HG02623 (cell line): ENCODE measurements around the gene GSTM4.

Source experiments
- ATAC-seq: cut with Tn5 transposase; IDR thresholded peaks from one replicate; pipeline ENCODE4 v1.9.1; 2021; ENCODE audit warnings: moderate library complexity; ENCODE audit not compliant: unreplicated experiment

Gene GSTM4

DNA sequence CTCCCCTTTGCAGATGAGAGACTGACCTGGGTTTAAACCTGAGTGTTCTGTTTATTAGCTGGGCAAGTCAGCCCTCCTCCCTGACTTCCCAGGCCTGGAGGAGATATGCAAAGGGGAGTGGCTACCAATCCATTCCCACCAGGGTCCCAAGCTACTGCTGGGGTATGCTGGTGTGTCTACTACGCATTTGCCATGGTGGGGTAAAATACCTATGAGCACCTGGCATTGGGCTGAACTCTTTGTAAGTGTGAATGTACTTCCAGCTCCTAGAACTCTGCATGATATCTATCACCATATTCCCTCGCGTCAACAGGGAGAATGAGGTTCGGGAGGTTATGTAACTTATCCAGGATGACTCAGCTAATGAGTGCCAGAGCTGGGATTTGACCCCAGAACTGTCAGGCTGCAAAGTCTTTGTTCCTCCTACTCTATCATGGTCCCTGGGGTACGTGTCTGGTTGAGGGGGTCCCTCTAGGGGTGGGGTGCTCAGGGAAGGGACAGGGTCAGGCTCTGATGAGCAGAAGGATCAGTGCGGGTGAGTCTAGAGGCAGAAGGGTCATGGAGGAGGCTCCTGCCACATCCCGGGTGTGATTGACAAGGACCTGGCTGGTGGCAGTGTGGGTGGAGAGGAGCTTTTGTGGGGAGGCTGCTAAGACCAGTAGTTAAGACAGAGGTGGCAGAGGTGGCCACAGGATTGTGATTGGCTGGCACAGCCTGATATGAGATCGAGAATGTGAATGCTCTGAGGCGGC is 19.5 kb upstream of the GSTM4 start:
- no peak for ATAC-seq

DNA sequence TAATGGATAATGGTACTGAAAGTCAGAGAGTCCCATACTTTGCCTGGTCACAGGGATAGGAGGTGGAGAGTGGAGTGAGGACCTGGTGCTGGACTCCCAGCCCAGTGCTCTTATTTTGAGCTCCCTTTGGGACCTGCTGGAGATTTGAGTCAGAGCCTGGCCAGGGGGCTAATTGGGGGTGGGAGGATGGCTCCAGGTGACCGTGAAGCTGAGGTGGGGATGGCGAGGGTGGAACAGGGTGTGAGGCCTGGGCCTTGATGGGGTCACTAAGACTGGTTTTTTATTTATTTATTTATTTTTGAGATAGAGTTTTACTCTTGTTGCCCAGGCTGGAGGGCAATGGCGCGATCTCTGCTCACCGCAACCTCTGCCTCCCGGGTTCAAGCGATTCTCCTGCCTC is 18.5 kb upstream of the GSTM4 start:
- no peak for ATAC-seq

DNA sequence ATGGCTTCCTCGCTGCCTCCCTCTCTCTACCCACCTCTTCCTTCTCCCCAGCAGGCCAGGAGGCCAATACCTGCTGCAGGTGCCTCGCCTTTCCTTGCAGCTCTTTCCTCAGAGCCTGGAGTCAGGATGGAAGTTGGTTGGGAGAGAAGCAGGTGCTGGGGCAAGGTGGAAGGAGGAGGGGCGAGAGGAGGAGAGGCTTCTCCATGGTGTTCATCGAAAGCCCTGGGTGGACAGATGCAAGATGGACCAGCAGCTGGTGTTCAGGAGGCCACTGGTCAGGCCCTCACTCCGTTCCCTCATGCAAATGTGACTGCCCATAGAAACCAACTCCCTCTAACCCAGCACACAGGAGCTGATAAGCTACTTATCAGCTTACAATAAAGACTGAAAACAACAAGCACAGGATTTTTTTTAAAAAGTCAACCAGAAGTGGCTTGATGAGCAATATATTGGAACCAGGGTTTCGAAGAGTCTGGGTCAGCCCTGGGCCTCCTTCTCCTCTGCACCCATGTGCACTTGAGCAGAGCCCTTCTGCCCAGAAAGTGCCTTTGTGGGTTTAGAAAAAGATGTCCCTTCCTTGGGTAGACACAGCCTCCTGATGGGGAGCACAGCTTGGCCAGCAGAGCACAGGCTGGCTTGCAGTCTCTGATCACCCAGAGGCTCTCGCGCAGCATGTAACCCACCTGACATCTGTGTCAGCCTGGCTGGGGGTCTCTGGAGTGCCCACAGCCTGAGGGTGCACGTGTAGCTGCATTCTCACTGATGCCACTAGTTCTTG is 16.6 kb upstream of the GSTM4 start:
- no peak for ATAC-seq

DNA sequence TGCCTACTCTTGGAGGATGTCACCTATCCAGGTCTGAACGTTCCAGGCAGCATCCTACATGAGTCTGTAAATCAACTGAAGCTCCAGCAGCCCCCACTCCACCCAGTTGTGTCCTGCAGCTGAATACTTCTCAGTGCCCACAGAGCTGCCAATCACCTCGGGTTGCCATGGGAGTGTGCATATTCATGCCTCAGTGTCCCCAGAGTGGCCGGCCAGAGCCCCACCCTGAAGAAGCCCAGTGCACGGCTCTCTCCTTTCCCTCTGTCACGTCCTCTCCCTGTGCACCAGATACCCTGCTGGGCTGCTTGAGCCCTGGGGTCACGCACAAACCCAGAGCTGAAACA is 16.1 kb upstream of the GSTM4 start:
- no peak for ATAC-seq

DNA sequence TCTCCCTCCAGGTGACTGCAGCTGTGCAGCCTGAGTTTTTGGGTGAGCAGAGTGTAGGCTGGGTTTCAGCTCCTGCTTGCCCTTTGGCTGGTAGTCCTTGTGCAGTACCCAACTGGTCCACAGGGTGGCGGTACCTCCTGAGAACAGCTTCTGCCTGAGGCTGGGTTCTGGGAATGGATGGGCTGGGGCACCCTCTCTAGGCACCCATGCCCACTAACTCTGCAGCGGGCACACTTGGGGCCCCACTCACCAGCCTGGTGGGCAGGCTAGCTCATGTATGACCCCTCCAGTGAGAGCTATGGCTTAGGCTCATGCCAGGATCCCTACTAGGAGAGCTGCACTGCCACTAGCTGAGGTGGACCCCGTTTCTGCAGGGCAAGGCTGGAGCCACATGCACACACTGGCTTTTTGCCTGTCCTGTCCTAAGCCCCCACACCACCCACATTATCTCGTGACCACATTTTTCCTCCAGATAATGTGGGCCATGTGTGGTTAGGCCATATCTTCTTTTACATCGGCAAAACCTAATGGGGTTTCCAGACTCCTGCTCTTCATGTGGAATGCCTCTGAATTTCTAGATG is 15.5 kb upstream of the GSTM4 start:
- peak; percentile 76 for ATAC-seq

DNA sequence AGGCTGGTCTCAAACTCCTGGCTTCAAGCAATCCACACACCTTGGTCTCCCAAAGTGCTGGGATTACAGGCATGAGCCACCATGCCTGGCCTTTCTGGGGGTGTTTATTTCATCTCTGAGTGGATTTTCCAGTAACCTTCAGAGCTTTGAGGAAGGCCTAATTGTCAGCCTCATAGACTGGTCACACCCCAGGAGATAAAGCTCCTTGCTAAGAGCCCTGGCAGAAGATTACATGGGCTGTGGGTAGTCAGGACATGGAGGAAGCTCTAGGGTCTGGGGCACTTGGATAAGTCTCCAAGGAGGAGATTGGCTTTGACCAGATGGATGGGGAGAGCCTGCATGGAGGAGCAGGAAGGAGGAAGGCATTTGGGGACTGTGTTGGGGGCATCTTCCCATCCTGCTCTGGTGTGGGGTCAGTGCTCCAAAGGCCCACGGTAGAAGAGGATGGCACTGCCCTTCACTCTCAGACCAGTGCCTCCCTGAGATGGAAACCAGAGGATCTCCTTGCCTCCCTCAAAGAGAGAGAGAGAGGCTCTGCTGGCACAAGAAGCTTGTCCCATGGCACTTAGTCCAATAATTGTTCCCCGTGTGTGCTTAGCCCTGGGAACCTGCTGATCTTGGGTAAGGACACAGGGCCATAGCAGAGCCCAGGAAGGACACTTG is 14.7 kb upstream of the GSTM4 start:
- no peak for ATAC-seq

DNA sequence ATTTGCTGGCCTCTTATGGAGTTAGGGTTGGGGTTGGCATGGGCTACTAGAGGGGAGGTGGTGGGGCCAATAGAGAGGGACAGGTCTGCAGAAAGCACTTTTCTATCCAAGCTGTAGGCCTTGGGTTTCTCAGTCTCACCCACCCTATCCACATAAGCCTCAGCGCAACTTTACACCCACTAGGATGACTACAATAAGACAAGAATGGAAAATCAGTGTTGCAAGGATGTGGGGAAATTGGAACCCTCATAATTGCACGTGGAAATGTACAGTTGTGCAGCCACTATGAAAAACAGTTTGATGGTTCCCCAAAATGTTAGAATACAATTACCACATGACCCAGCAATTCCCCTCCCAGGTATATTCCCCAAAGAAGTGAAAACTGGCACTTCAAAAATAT is 14.0 kb upstream of the GSTM4 start:
- ATAC-seq = no peak

DNA sequence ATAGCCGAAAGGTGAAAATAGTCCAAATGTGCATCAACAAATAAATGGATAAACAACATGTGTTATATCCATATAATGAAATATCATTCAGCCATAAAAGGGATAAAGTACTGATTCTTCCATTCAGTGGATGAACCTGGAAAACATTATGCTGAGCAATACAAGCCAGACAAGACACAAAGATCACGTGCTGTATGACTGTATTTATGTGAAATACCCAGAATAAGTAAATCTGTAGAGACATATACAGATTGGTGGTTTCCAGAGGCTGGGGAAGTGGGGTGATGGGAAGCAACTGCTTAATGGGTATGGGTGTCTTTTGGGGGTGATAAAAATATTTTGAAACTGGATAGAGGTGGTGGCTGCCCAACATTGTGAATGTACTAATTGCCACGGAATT is 13.3 kb upstream of the GSTM4 start:
- no peak for ATAC-seq

DNA sequence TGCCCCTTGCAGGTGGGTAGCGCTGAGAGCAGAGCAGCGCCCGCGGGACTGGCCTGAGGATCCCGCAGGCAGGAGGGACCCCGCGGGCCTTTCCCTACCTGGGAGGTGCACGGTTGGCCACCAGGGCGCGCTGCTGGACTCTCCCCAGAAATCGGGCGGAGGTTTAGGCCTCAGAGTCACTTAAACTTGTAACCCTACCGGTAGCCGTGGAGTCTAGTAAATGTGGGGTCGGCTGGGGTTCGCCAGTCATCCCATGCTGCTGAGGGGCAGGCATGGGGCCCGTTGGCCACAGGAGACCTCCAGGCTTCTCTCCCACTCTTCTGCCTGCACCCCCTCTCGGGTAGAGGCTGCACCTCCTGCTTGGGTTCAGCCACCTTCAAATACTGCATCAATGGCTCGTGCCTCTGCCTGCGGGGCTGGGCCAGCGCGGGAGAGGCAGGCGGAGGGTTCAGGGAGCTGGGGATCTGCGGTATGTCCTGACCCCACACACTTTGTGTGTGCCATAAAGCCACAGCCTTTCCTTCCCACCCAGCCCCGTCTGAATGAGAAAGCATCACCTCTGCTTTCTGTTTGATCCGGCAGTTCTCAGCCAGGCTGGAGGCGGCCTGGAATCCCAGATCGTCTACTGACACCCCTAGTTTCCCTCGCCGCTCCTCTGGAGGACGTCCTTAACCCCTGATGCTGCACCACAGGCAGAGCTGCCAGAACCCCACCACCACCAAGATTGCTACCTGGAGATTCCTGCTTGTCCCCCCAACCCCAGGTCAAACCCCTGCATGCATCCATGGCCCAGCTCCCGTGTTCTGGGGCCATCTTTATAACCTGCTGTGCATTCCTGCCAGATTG is 12.3 kb upstream of the GSTM4 start:
- peak; percentile 53 for ATAC-seq

DNA sequence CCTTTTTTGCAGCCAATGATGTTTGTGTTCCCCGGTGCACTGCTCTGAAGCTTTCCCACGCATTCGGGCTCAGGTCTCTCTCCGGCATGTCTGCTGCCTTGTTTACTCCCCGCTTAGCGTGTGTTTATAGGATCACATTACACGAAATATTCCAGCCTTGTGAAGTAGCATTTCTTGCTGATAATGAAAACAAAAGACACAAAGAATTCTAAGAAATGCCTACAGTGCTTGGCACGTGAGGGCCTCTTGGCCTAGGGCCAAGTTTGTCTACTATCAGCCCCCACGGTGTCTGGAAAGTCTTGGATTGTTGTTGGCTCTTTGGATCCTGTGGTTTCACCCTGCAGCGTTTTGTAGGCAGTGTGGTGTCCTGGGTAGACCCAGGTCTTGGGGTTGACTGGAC is 11.2 kb upstream of the GSTM4 start:
- no peak for ATAC-seq

DNA sequence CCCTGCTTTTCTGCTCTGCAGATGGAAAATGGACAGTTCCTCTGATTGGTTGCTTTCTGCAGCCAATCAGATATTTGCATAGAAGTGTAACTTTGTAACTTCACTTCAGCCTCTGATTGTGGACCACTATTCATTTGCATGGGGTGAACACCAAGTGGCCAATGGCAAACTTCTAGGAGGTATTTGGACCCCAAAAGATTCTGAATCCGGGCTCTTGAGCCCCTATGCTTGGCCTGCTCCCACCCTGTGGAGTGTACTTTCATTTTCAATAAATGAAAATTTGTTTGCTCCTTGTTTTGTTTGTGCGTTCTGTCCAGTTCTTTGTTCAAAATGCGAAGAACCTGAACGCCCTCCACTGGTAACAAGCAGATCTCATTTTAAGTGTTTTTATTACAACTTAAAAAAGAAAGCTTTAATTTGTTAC is 6.4 kb upstream of the GSTM4 start:
- ATAC-seq = no peak

DNA sequence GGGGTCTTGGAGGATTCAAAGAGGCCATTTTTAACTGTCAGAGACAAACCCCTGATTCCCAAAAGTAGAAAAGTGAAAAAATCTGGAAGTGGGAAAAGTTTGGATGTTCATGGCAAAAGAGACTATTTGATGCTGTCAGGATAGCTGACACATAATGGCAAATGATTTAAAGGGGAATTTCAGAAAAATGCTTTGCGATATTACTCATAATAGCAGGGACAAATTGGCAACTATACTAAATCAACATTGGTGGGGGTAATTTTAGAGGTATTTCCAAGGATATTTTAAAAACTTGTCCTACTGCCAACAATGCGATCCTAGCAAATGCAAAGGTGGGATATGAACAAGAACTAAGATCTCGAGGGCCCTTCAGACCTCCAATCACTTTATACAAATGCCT is 5.3 kb upstream of the GSTM4 start:
- no peak for ATAC-seq

DNA sequence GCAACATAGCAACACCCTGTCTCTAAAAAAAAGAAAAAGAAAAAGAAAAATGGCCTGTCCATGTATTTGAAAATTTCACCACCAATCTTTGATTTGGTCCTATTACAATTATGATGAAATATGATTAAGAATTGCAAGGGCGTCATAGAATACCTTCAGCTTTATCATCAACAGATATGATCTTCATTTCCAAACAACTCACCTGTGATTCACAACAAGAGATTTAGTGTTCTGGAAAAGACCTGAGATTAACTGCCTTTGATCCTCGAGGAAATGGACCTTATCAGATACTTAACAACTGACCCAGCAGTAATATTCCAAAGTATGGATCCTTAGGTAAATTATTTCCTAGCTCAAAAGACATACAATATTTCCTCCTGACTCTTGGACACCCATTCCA is 3.5 kb upstream of the GSTM4 start:
- ATAC-seq = no peak

DNA sequence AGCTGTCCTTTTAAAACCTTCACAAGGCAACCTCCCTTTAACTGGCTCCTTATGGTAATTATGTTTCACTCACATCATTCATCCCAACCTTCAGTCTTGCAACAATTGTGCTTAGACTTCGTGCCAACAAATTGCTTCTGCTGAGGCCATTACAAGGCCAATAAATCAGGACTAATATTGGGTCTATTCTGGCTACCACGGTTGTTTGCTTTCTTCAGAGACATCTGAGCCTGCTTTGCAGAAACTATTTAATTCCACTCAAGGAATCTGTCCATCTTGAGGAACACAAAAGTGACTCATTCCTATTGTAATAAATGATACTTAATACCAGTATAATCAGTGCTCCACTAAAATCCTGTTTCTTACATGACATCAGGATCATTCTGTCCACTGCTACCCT is 2.6 kb upstream of the GSTM4 start:
- ATAC-seq = no peak

DNA sequence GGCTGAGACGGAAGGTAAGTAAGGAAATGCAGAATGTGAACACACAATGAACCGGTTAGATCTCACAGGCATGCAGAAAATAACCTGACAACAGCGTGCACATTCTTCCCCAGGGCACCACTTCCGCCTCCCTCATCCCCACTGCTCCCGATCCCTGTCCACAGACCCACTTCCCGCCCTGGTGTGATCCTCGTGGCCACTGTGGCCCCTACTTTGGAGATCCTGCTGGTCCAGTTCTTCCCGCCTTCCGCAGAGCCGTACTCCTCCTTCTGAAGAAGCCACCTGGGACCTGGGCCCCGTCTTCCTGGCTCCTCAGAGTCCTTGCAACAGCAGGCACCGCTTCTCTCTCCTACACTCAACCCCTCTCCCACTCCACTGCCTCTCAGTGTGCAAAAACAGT is 1.4 kb upstream of the GSTM4 start:
- ATAC-seq = no peak

DNA sequence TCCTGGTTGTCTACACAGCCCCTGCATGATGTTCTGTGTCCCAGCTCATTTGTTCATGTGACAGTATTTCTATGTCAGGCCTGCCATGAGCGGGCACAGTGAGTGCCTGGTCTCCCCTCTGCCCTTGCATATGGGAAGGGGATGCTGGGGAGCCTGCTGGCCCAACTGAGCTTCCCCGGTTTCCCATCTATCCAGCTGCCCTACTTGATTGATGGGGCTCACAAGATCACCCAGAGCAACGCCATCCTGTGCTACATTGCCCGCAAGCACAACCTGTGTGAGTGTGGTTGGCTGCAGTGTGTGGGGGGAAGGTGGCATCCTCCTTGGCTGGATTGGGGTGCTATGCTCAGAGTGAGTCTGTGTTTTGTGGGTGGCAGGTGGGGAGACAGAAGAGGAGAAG is 1.5 kb downstream of the GSTM4 start:
- ATAC-seq = no peak

DNA sequence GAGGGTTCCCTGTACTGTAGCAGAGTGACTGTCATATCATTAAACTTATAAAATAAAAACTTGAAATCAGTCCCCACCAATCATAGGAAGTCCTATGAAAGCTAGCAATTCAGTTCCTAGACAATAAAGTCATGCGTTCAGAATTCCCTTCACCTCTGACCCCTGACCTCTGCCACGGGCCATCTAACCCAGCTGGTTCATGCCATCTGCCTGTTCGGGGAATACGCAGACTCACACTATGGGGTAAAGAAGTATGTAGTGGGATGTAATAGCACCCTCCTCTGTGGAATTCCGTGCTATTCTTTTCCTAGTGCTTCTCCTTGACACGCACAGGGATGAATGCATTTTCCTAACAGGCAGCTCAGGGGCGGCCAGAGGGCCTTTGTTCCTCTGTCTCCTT is 2.1 kb downstream of the GSTM4 start:
- no peak for ATAC-seq

DNA sequence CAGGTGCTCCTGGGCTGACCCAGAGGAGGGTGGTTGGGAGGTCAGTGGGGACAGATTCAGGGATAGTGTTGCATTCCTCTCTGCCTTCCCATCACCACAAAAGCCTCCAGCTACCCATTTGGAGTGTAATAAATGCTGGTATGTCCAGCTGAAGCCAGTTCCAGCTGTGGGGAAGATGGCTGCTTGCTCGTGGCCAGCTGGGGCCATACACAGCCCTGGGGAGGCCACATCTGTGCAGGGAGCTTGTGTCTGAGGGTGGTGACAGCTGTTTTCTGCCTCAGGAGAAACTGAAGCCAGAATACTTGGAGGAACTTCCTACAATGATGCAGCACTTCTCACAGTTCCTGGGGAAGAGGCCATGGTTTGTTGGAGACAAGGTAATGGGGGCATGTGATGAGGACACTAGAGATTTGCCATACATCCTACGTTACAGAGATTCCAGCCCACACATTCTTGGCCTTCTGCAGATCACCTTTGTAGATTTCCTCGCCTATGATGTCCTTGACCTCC is 2.7 kb downstream of the GSTM4 start:
- ATAC-seq = no peak

DNA sequence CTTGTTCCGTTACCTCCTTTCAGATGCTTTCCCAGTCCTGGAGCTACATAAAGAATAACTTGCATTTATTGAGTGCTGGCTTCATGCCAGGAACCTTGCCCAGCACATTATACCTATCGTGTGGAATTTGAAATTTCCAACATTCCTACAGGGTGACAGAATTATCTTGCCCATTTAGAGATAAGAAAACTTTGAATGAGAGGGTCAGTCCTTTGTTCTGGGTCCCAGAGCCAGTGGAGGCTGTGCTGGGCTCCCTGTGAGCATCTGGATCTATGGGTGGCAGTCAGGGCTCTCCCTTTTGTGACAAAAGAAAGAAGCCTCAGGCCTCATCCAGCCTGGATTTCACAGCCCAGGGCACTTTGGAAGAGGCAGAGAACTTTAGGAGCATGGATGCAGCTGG is 3.2 kb downstream of the GSTM4 start:
- ATAC-seq = no peak

DNA sequence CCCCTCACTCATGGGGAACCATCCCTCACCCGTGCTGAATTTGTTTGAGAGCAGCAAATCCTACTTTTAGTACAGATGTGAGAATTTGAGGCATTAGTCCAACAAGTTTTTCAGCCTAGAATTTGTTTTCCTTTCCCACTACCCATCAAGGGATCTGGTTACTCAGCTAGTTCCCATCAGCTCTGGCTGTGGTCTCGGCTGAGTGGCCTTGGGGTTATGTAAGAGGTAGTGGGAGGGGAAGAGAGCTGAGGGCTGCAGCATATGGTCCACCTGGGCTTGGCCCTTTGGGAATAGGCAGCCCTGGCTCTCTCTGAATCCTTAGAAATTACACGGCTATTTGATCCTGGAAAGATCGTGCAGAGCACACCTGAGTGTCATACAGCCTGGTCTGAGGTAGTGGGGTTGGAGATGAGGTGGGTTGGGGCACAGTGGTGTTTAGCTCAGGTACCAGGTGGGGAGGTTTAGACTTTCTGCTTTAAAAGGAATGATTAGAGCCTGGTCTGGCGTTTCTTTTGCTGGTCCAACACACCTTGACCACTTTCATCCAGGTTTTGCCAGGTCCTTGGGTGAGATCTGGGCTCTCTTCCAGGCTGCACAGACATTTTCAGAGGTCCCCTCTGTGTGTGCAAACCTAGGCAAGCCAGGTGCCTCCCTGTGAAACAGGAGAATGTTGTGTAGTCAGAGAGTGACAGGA is 4.2 kb downstream of the GSTM4 start:
- ATAC-seq = no peak
